Calu3 (cell line): ENCODE results near the gene RNF157. TPM values are rescaled to one million over a fixed set of nuclear protein-coding genes. Genes with fewer than 3 reads are reported as not detected.

Experiments
- BruUV-seq: library from RNA; stranded (reverse); fragments of 400-500 nt; replicated peaks from 2 replicates; lab custom pipeline; 2021; lab: Mats Ljungman, UMichigan
- CTCF ChIA-PET: fragments of 300-600 bp; sonication (Branson Sonifier 250); formaldehyde crosslinking; loops from one replicate; lab custom pipeline; 2022; ENCODE audit warnings: antibody characterized with exemption; lab: Charles Lee
- DNase-seq: peaks from one replicate; pipeline ENCODE4 v3.0.0; 2022
- H3K27ac Mint-ChIP-seq: one replicate; pipeline ENCODE4 v1.8.0; 2022; ENCODE audit warnings: mixed read lengths; ENCODE audit not compliant: unreplicated experiment
- H3K27me3 Mint-ChIP-seq: one replicate; pipeline ENCODE4 v1.8.0; 2022; ENCODE audit warnings: mixed read lengths; ENCODE audit not compliant: unreplicated experiment
- H3K36me3 Mint-ChIP-seq: one replicate; pipeline ENCODE4 v1.8.0; 2022; ENCODE audit warnings: mild to moderate bottlenecking, moderate library complexity, mixed read lengths; ENCODE audit not compliant: insufficient read depth, unreplicated experiment
- H3K4me1 Mint-ChIP-seq: one replicate; pipeline ENCODE4 v1.8.0; 2022; ENCODE audit warnings: mild to moderate bottlenecking, low read depth, mixed read lengths; ENCODE audit not compliant: unreplicated experiment
- H3K4me3 Mint-ChIP-seq: one replicate; pipeline ENCODE4 v1.8.0; 2022; ENCODE audit warnings: mild to moderate bottlenecking, low read depth, moderate library complexity, mixed read lengths; ENCODE audit not compliant: unreplicated experiment
- H3K9me3 Mint-ChIP-seq: one replicate; pipeline ENCODE4 v1.8.0; 2022; ENCODE audit warnings: low read depth, mixed read lengths; ENCODE audit not compliant: unreplicated experiment
- CTCF ChIP-seq: fragments of 200-600 bp; IDR thresholded peaks from one replicate; pipeline ENCODE4 v1.8.0; 2022; ENCODE audit warnings: antibody characterized with exemption; ENCODE audit not compliant: unreplicated experiment
- intact Hi-C: fragments of 100-400 bp; cut with micrococcal nuclease; formaldehyde crosslinking; loops from one replicate; pipeline ENCODE4 v1.10.0; 2022; ENCODE audit not compliant: unreplicated experiment
- total RNA-seq: library from RNA; stranded (reverse); gene quantifications from 2 replicates; pipeline ENCODE4 v1.2.3, GENCODE V29; 2022

RNF157 gene
- total RNA-seq, 1 experiment from 2014 or later = 17.6 TPM

GRCh38 chr17:76121932-76122430 lies 118.3 kb downstream of the RNF157 start:
- CTCF ChIA-PET = interaction anchor here (0.7 to 5.6 kb wide), 9 partner anchors 11 to 685 kb away, joined by 3 to 36 read pairs (median 4); no protein-coding TSS in a partner anchor
- Mint-ChIP-seq H3K27me3 (no peaks in the 10 kb centered on the region), H3K9me3 (no peaks in the 10 kb centered on the region), H3K27ac (no peak overlapping the region), H3K4me3 (no peak overlapping the region), H3K4me1 (no peaks in the 10 kb centered on the region), H3K36me3 (no peaks in the 10 kb centered on the region)
- no peak for TF ChIP-seq CTCF
- intact Hi-C loops = loop anchor here (2.0 kb wide), 2 partner anchors 61 to 157 kb away; no protein-coding TSS in a partner anchor
- DNase-seq = no peak
- no TSS peak for BruUV-seq

GRCh38 chr17:76120658-76121008 lies 119.7 kb downstream of the RNF157 start:
- Mint-ChIP-seq H3K9me3 (no peaks in the 10 kb centered on the region), H3K27ac (no peak overlapping the region), H3K4me3 (no peak overlapping the region), H3K36me3 (no peaks in the 10 kb centered on the region), H3K4me1 (no peaks in the 10 kb centered on the region), H3K27me3 (no peaks in the 10 kb centered on the region)
- CTCF ChIA-PET = interaction anchor here (1.3 to 5.6 kb wide), 3 partner anchors 61 to 159 kb away, joined by 9 to 36 read pairs (median 10); no protein-coding TSS in a partner anchor
- intact Hi-C loops = loop anchor here (2.0 kb wide), 1 partner anchor 62 kb away; no protein-coding TSS in a partner anchor
- no TSS peak for BruUV-seq
- no peak for DNase-seq
- no peak for TF ChIP-seq CTCF

GRCh38 chr17:76119409-76120371 lies 120.6 kb downstream of the RNF157 start:
- Mint-ChIP-seq H3K27ac (no peak overlapping the region), H3K9me3 (no peaks in the 10 kb centered on the region), H3K4me3 (no peak overlapping the region), H3K36me3 (no peaks in the 10 kb centered on the region), H3K27me3 (no peaks in the 10 kb centered on the region), H3K4me1 (no peaks in the 10 kb centered on the region)
- no peak for DNase-seq
- TF ChIP-seq CTCF = no peak
- intact Hi-C loops = loop anchor here (2.0 kb wide), 1 partner anchor 63 kb away; no protein-coding TSS in a partner anchor
- no TSS peak for BruUV-seq
- CTCF ChIA-PET = interaction anchor here (0.7 to 5.6 kb wide), 3 partner anchors 11 to 160 kb away, joined by 5 to 36 read pairs (median 10); no protein-coding TSS in a partner anchor

GRCh38 chr17:76115138-76115754 lies 125.0 kb downstream of the RNF157 start:
- H3K4me1 Mint-ChIP-seq = no peaks in the 10 kb centered on the region
- H3K9me3 Mint-ChIP-seq = no peaks in the 10 kb centered on the region
- no peak overlapping the region for H3K4me3 Mint-ChIP-seq
- DNase-seq = no peak
- CTCF ChIA-PET = interaction anchor here (0.6 to 1.0 kb wide), 3 partner anchors 18 to 112 kb away, joined by 3 read pairs; no protein-coding TSS in a partner anchor
- no peak overlapping the region for H3K27ac Mint-ChIP-seq
- intact Hi-C loops = no loop called here
- no peak for TF ChIP-seq CTCF
- BruUV-seq = no TSS peak
- H3K36me3 Mint-ChIP-seq = no peaks in the 10 kb centered on the region
- no peaks in the 10 kb centered on the region for H3K27me3 Mint-ChIP-seq
